ENCODE data around the gene ACTL8.

The ACTL8 gene, protein sequence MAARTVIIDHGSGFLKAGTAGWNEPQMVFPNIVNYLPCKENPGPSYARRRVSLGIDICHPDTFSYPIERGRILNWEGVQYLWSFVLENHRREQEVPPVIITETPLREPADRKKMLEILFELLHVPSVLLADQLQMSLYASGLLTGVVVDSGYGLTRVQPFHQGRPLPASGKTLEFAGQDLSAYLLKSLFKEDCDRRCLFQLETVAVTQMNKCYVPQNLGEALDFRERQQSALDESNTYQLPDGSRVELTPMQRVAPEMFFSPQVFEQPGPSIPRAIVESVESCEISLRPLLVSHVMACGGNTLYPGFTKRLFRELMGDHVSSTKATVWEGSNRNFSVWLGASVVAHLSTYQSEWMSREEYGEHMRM

DNA sequence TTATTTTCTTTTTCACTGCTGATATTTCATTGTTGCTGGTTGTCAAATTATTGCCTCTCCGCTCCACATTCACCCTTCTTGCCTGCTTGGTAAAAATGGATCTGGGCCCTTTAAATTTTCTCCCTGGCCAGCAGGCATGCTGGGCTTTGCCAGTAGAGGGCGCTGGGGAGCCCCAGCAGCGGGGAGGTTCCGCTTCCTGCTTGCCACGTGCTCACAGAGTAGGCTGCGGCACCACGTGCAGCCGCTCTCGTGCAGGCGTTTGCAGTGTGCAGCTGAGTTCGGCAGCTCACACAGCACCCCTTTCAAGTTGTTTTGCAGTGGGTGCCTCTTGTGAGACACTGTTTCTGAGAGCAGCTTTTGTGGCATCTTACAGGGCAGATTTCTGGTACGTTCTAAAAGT is at the start of gene ACTL8:
ACTL8 (plus strand) TSS at position 214 of the 400 bp plus-strand sequence. CDS start 67,676 bp downstream, outside the sequence.
- DNase-seq (ENCODE audit: low read depth, low spot score), result no peak

DNA sequence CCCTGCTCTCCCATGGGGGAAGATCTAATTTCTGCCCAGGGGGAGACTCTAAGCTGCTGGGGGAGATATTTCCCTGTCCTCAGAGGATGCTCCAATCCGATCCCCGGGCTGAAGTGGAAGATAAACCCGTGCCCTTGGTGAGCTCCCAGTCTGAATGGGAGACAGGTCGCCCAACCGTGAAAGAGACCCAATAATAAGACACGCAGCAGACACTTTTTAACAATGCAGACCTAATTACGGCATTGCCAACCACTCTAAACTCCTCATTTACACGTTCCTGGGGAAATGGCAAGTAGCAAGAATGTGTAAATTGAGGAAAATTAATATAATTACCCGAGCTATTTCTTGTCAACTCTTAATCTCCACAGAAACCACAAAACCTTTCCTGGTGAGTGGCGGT is 48.7 kb upstream of the ACTL8 start:
- DNase-seq (ENCODE audit: low read depth, low spot score), result no peak

DNA sequence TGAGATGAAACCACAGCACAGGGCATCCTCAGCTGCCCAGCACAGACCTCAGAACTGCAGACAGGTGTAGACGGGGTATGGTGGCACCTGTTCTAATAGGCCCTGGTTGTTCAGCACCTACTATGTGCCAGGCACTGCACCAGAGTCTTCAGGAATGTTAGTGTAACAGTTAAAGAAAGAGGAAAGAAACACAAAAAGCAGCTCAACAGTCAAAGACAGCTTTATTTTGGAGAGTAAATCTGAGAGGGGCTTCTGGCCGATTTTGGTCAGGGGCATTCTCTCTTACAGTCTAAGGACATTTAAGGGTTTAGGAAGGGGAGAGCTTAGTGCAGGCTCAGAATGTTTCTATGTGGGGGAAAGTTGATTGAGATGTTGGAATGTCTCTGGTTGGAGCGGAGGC is 45.2 kb upstream of the ACTL8 start:
- DNase-seq (ENCODE audit: low read depth, low spot score), result no peak

DNA sequence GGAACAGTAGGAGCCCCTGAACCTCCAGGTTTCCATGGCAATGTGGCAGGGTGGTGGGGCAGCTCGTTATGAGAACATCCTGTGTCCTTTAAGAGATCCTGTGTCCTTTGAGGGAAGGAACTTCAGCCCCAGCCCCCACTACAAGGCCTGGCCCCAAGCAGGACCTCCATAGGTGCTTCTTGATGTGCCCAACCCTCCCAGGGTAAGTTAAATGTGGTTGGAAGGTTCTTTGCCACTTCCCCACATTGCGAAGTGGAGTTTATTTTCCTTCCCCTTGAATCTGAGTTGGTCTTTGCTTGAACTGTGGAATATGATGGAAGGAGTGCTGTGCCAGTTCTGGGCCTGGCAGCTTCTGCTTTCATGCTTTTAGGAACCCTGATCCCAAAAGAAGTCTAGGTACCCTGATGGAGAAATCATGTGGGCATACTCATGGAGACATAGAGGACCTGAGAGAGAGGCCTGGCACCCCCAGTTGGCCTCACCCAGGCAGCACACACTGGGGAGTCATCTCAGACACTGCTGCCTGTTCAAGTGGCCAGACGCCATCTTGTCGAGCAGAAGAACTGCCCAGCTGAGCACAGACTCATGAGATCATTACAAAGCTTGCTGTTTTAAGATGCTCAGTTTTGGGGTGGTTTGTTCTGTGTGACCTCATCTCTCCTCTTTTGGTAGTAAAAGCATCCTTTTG is 44.1 kb upstream of the ACTL8 start:
- DNase-seq (ENCODE audit: low read depth, low spot score), result no peak

DNA sequence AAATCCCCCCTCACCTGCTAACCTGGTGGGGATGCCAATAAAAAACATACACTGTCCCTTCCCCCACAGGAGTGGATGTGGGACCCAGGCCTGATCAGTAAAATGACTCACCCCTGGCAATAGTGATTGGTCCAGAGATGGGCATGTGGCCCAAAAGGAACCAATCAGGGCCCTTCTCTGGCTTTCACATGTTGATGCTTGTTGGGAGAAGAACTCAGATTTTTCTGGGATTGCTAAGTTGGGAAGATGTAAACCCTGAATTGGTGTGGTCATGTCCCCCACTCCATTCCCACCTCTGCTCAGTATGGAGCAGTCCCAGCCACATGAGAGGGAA is 43.6 kb upstream of the ACTL8 start:
- DNase-seq (ENCODE audit: low read depth, low spot score), result no peak

DNA sequence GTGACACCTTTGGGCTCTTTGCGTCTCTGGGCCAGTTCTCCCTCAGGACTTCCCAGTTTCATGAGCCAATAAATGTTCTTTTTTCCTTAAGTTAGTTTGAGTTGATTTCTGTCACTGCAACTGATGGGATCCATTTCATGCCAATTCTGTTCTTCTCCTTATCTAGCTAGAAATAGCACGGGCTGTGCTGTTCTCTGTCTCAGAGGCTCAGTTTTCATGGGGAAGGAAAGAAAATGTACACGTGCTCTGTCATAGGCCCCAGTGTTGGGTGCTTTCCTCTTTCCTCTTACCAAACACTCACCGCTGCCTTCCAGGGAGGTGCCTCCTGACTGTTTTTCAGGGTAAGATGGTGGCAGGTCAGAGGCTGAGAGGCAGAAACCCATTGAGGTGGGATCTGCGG is 43.2 kb upstream of the ACTL8 start:
- DNase-seq (ENCODE audit: low read depth, low spot score), result no peak

DNA sequence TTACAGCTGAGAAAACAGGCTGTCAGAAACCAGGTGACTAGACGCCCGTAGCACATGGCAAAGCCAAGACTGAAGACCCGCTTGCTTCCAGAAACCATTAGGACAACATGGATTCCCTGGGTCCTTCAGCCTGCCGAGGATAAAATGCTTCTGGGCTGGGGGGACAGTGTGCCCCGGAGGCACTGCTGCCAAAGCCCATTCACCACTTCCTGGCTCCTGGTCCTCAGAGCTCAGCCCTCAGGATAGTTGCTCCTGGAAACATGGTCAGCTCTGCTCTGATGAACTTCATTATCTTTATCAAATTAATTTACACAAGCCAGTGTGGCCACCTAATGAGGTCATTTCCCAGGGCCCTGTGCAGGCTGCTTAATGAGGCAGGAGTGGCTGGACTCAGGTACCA is 41.1 kb upstream of the ACTL8 start:
- DNase-seq (ENCODE audit: low read depth, low spot score), result no peak

DNA sequence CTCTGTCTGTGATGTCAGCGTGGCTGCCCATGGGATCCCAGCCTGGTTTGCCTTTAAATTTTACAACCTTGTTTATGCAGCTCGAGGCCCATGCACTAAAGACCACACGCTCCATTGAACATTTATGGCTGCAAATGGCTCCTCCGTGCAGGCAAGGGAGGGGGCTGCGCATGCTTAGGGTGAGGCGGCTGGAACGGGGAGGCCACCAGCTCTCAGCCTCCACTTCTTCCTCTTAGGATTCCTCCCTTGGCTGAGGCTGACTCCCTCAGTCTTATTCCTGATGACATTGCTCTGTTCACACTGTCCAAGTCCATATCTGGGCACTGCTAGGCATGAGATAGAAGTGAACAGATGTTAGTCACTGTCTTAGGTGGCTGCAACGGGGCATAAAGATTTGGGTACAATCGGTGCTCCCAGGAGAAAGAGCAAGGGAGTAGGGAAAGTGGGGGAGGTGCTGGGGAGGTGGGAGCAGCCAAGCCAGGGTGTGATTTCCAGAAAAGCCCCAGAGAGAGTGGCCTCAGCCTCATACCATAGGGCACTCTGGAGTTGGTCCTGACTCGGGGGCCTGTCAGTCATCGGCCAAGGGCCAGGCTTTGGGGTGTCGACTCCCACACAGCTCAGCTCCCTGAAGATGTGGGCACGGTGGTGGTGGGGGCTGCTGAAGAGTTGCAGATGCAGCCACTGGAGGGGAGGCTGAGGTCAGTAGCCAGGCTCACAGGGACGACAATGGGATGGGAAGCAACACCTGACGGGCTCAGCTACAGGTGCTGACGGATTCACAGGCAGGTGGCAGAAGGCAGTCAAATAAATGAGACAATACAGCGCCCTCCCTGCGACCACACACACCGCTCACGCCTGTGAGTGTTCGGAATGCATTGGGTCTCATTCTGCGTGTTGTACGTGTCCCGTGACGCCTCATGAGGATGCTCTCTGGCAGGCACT is 37.3 kb upstream of the ACTL8 start:
- DNase-seq (ENCODE audit: low read depth, low spot score), result no peak

DNA sequence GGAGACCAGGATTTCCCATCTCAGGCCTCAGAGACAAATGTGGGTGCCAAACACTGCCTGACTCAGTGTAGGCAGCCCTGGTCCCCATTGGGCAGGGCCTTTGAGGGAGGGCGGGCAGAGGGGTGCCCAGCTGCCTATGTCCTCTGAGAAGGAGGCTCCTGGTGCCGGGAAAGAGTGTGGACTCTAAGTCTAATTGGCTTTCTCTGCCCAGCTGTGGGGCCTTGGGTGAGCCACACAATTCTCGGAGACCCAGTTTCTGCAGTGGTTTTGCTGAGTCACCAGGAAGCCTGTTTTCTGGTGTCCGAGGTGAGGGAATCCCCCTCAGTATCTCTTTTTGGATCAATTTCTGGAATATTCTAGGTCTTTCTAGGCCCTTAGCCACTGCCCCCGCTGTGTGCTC is 35.3 kb upstream of the ACTL8 start:
- DNase-seq (ENCODE audit: low read depth, low spot score), result no peak

DNA sequence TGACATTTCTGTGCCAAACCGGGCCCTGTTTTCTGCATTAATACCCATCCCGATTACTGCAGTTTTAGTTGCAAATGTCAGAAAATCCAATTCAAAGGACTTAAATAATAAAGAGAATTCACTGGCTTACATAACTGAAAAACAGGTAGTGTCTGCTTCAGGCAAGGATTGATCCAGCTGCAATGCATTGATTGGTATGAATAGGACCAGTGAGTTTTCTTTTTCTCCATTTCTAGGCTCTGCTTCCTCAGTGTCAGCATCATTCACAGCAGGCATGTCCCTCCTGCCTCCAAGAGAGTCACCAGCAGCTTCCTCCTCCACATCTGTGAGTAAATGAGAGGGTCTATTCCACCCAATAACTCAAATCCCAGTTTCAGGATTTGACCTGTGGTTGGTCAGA is 33.7 kb upstream of the ACTL8 start:
- no peak for DNase-seq (ENCODE audit: low read depth, low spot score)

DNA sequence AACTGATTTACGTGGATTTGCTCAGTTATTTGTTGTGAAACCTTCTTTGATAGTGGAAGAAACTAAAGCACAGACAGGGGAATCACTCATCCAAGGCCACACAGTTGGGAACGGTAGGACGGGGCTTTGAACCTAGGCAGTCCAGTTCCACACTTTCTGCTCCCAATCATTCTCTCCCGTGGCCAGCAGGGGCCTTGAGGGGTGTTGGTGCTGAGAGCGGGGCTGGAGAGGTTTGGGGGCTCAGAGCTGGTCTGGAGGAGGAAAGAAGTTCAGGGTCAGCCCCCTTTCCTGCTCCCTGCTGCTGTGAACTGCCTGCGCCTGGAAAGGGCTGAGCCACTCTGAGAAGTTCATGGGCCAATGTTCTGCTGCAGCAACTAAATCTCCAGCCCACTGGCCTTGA is 31.4 kb upstream of the ACTL8 start:
- DNase-seq (ENCODE audit: low read depth, low spot score), result no peak

DNA sequence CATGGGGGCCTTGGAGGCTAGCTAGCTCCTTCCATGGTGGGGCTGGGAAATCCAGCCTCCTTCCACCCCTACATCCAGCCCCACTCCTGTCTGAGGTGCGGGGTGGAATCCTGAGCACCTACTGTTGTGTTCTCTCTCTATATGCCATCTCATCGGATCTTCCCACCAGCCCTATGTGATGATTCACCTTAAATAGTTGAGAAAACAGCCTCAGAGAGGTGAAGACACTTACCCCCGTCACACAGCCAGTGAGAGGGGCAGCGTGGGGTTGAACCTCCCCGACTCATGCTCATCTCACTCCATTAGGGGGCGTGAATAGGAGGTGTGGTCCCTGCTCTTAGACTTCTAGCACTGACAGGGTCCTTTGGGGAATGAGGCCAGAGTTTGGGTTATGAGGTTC is 31.0 kb upstream of the ACTL8 start:
- no peak for DNase-seq (ENCODE audit: low read depth, low spot score)

DNA sequence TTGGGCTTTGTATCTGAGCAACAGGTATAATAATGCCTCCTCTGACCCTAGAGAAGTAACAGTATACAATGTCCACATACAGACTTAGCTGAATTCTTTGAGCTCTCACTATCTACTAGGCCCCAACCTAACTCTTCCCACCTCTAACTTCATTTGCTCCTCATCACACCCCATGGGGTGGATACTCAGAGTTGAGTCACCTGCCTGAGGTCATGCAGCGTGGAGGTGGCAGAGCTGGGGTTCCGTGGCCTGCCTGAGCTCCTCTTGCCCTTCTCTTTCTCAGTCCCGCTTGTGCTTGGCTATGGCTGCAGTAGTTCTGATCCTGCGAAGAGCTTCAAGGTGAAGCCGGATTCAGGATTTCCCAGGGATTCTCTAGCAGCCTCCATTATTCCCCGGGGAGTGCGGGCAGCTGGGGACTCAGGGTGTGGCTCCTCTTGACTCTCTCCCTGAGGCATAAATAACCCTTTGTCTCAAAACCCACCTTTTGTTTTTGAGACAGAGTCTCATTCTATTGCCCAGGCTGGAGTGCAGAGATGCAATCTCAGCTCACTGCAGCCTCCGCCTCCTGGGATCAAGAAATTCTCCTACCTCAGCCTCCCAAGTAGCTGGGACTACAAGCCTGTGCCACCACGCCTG is 29.9 kb upstream of the ACTL8 start:
- no peak for DNase-seq (ENCODE audit: low read depth, low spot score)

DNA sequence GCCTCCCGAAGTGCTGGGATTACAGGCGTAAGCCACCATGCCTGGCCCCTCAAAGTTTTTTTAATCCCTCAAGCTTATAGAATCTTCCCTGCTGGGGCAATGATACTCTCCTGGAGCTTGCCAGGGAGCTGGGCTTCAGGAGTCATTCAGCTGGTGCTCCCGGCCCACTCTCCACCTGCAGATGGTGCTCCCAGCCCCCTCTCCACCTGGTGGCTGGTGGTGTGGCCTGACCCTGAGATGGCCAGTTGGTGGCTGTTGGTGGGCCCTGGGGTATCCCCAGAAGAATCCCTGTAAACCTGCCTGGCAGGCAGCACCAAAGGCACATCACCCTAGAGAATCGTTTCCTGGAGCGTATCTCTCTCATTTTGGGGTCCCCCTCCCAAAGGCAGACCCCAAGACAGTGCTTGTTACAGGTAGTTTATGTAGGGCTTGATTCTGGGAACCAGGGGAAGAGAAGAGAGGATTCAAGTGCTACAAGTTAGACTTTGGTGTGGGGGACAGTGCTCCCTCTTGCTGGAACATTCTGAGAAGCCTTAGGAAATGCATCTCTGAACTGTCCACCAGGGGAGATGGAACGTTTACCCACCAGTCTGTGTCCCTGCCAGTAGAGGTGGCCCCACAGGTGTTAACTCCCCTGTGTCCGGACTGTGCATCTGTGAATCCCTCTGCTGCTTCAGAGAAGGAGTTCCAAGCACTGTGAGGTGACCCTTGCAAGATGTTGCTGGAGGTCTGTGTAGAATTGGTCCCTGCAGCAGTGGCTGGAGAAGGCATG is 29.1 kb upstream of the ACTL8 start:
- DNase-seq (ENCODE audit: low read depth, low spot score), result no peak

DNA sequence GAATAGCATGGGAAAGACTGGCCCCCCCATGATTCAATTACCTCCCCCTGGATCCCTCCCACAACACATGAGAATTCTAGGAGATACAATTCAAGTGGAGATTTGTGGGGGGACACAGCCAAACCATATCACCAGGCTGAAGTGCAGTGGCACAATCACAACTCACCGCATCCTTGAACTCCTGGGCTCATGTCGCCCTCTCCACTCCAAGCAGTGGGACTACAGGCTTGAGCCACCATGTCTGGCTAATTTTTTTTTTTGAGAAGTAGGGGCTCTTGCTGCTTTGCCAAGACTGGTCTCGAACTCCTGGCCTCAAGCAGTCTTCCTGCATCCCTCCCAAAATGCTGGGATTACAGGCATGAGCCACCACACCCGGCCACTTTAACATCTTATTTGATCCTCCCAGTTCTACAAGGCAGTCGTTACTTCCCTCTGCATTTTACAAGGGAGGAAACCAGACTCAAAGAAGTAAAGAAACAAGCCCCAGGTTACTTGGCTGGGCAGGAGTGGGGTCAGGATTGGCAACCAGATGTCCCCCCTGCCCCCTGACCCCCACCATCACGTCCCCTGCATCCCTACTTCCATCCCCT is 26.9 kb upstream of the ACTL8 start:
- DNase-seq (ENCODE audit: low read depth, low spot score), result no peak

DNA sequence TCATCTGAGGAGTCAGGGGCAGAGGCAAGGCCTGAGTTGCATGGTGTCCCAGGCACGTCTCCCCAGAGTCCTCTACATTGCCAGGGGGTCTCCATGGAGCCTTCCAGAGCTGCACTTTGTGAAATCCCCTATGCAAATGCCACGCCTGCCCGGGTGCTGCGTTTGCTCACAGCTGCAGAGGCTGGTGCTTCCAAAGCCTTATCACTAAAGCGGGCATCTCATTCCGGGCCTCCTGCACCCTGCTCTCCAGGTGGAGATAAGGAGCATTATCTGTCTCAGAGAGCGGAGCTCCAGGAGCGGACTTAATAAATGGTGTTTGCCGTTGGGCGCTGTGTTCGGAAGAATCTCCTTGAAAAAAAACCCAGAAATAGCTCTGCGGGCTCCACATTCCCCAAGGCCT is 25.9 kb upstream of the ACTL8 start:
- no peak for DNase-seq (ENCODE audit: low read depth, low spot score)

DNA sequence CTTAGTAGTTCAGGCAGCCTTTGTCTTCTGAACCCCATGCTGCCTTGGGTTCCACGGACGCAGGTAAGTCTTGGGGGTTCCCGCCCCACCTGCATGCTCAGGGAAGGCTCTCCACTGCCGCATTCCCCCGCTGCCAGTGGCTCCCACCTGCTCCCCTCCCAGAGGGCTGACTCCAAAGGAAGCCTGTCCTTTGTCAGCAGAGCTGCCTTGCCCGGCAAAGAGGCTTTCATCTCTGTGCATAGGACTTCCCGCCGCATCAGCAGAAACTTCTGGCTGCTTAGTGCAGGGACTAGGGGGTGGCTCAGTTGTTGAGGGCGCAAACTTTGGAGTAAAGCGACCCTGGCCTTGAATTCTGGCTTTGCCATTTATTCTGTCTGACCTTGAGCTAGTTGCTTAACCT is 25.2 kb upstream of the ACTL8 start:
- DNase-seq (ENCODE audit: low read depth, low spot score), result no peak

DNA sequence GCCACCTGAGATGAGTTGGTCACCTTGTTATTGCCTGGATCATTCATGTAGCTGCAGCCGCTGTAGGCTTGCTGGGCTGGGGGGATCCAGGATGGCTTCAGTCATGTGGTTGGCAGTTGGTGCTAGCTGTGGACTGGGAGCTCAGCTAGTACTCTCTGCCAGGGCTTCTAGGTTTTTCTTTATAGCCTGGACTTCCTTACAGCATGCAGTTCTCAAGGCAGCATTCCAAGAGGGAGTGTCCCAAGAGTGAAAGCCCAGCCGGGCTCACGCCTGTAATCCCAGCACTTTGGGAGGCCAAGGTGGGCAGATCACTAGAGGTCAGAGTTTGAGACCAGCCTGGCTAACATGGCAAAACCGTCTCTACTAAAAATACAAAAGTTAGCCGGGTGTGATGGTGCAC is 23.7 kb upstream of the ACTL8 start:
- DNase-seq (ENCODE audit: low read depth, low spot score), result no peak

DNA sequence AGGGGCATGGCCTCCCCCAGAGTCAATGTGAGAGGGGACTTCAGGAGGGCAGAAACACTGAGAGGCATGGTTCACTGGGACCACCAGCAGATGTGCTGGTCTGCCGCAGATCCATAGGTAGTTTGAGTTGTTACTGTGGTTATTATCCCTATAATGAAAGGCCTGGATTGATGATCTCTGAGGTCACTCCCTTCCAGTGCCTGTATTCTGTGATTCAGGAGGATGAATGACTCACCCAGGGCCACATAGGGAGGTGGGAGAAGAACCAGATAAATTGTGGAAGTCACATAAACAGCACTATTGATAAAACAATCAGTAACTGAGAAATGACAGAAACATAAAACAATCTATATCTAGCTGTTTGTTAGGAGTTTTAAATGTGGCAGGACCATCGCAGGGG is 22.7 kb upstream of the ACTL8 start:
- no peak for DNase-seq (ENCODE audit: low read depth, low spot score)

DNA sequence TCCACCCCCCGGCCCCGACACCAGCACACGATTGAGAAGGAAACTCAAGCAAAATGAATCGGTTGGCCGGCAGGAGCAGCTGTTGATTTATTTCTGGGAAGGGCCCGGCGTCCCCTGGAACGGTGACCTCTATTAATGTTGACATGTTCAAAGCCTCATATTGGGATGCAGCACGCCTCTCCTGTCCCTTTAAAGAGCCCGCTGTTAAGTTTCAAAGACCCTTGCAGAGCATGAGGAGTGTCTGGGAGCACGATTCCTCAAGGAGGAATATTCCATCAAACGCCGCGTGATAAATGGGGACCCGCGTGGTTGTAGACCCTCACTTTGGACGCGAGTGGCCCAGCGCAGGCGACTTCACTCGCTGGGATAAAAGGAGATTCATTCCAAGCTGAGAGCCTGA is 21.5 kb upstream of the ACTL8 start:
- DNase-seq (ENCODE audit: low read depth, low spot score), result no peak

DNA sequence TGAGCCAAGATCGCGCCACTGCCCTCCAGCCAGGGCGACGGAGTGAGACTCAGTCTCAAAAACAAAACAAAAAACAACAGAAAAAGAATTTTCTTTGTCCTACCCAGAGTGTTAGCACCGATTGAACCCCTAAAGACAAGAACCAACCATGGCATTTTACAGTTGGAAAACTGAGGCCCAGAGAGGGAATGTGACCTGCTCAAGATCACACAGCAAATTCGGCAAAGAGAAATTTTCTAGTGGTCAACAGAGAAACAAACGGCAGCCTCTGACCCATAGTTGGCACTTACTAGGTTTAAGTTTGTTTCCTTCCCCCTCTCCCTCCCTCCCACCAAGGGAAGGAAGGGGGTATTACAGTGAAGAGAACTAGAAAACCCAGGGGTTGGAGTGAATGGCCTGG is 20.5 kb upstream of the ACTL8 start:
- DNase-seq (ENCODE audit: low read depth, low spot score), result no peak
